Measurements from ENCODE around the gene TNIK.
"Not testable (repeated sequence)": the region's sequence is repeated elsewhere in the genome, so short reads cannot be mapped to it uniquely, and the experiment has no call there.

TNIK gene

GRCh38 chr3:171387062-171387461 lies 73.1 kb downstream of the TNIK start:
- H3K27ac ChIP-seq, result no peak overlapping the region
- TF ChIP-seq, protein P1, sequence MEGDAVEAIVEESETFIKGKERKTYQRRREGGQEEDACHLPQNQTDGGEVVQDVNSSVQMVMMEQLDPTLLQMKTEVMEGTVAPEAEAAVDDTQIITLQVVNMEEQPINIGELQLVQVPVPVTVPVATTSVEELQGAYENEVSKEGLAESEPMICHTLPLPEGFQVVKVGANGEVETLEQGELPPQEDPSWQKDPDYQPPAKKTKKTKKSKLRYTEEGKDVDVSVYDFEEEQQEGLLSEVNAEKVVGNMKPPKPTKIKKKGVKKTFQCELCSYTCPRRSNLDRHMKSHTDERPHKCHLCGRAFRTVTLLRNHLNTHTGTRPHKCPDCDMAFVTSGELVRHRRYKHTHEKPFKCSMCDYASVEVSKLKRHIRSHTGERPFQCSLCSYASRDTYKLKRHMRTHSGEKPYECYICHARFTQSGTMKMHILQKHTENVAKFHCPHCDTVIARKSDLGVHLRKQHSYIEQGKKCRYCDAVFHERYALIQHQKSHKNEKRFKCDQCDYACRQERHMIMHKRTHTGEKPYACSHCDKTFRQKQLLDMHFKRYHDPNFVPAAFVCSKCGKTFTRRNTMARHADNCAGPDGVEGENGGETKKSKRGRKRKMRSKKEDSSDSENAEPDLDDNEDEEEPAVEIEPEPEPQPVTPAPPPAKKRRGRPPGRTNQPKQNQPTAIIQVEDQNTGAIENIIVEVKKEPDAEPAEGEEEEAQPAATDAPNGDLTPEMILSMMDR (conservative IDR thresholded peaks at IDR 0.05), result no peak
- no peak for TF ChIP-seq ZFX (IDR thresholded peaks at IDR 0.05)

GRCh38 chr3:171385086-171385485 lies 75.1 kb downstream of the TNIK start:
- no peak for TF ChIP-seq ZFX (IDR thresholded peaks at IDR 0.05)
- TF ChIP-seq, protein P1 (conservative IDR thresholded peaks at IDR 0.05), result no peak
- no peak overlapping the region for H3K27ac ChIP-seq

- TF ChIP-seq ZFX (IDR thresholded peaks at IDR 0.05), result no peak
- TF ChIP-seq, protein P1 (conservative IDR thresholded peaks at IDR 0.05), result no peak
- no peak overlapping the region for H3K27ac ChIP-seq
These were observed 75.9 kb downstream of the TNIK start for GRCh38 chr3:171384101-171384891.

GRCh38 chr3:171383206-171384018 lies 76.8 kb downstream of the TNIK start:
- TF ChIP-seq, protein P1 (conservative IDR thresholded peaks at IDR 0.05), result no peak
- TF ChIP-seq ZFX (IDR thresholded peaks at IDR 0.05), result no peak
- no peak overlapping the region for H3K27ac ChIP-seq

DNA sequence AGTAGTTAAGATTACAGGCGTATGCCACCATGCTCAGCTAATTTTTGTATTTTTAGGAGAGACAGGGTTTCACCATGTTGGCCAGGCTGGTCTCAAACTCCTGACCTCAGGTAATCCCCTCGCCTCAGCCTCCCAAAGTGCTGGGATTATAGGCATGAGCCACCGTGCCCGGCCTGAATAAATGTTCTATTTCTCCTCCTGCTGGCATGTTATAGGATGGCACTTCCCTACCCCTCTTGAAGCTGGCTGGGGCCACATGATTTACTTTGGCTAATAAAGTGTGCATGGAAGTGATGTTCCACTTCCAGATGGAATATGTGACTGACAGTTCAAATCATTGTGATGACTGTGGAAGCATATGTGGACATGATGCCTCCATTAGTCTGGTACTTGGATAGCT lies 77.9 kb downstream of the TNIK start:
- not testable (repeated sequence) for H3K27ac ChIP-seq
- TF ChIP-seq, protein P1 (conservative IDR thresholded peaks at IDR 0.05), result peak; percentile 21

DNA sequence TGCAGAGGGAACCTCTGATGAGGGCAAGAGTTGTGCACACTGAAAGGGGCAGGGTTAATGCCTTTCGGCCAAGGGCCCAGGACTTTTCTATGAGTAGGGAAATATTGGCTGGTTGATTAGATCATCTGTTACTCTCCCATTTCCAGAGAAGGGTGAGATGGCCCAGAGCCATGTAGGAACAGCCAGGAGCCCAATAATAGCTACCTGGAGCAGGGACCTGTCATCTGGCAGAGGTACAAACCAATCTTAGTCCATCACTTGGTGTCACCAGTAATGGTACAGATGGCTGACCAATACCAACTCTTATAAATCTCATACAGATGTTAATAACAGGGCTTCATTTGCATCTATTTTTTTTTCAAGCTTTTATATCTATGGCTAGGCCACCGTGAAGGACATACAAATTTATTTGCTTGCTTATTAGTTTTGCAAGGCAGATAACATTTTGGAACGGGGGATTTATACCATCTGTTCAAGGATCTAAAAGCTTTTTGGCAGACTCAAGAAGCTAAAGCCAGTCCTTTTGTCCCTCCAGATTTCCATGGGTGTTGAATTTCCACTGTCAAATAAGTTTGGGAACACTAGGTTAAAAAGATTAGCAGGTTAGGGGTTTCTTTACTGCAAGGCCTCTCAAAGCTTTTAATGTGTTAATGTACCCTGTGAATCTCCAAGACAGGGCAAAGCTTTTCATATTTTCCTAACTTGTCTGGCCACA lies 79.3 kb downstream of the TNIK start:
- TF ChIP-seq, protein P1 (conservative IDR thresholded peaks at IDR 0.05), result no peak
- TF ChIP-seq ZFX (IDR thresholded peaks at IDR 0.05), result no peak
- H3K27ac ChIP-seq, result no peak overlapping the region
